IMR-90 (cell line): ENCODE data around the gene METTL23. TPM values are rescaled to one million over a fixed set of nuclear protein-coding genes. Genes with fewer than 3 reads are reported as not detected.

Experiments
- ATAC-seq: fragments of 200-7000 bp; cut with Tn5 transposase; 2 replicates; pipeline ENCODE4 v1.9.1; 2020; ENCODE audit warnings: low read depth, mild to moderate bottlenecking, moderate library complexity
- BruUV-seq: library from RNA; stranded (reverse); fragments of 400-500 nt; replicated peaks from 2 replicates; lab custom pipeline; 2021; lab: Mats Ljungman, UMichigan
- CTCF ChIA-PET: fragments of 300-600 bp; formaldehyde crosslinking; extraction: SDS; loops from one replicate; lab custom pipeline; 2021; ENCODE audit warnings: antibody characterized with exemption; lab: Yijun Ruan, JAX
- POLR2A ChIA-PET: fragments of 300-600 bp; sonication (Branson Sonifier 250); formaldehyde crosslinking; loops from one replicate; lab custom pipeline; 2022; ENCODE audit warnings: antibody characterized with exemption; ENCODE audit not compliant: unreplicated experiment; lab: Charles Lee
- DNase-seq: peaks from one replicate; pipeline ENCODE4 v3.0.0; 2013
- H2AFZ ChIP-seq: replicated peaks from 2 replicates; pipeline ENCODE3; 2013; ENCODE audit warnings: low read length, mild to moderate bottlenecking; ENCODE audit not compliant: poor library complexity
- H2AK5ac ChIP-seq: 2 replicates; pipeline ENCODE4 v1.6.1; 2013; ENCODE audit warnings: low read depth, low read length, inconsistent platforms
- H2AK9ac ChIP-seq: replicated peaks from 2 replicates; pipeline ENCODE3; 2013; ENCODE audit warnings: mild to moderate bottlenecking, low read depth, low read length, moderate library complexity; ENCODE audit not compliant: poor library complexity
- H2BK120ac ChIP-seq: 2 replicates; pipeline ENCODE4 v1.6.1; 2013; ENCODE audit warnings: low read depth, low read length, inconsistent platforms
- H2BK15ac ChIP-seq: 3 replicates; pipeline ENCODE4 v1.6.1; 2013; ENCODE audit warnings: low read depth, low read length, inconsistent platforms
- H2BK20ac ChIP-seq: 2 replicates; pipeline ENCODE4 v1.6.1; 2013; ENCODE audit warnings: low read depth, mild to moderate bottlenecking, inconsistent platforms, low read length, moderate library complexity
- H2BK5ac ChIP-seq: 2 replicates; pipeline ENCODE4 v1.6.1; 2013; ENCODE audit warnings: mild to moderate bottlenecking, low read depth, low read length, inconsistent platforms; ENCODE audit not compliant: poor library complexity, severe bottlenecking
- H3K14ac ChIP-seq: replicated peaks from 2 replicates; pipeline ENCODE4 v1.6.1; 2013; ENCODE audit warnings: low read depth, low read length, inconsistent platforms
- H3K18ac ChIP-seq: 2 replicates; pipeline ENCODE4 v1.6.1; 2013; ENCODE audit warnings: low read depth, low read length, control low read depth
- H3K23ac ChIP-seq: 2 replicates; pipeline ENCODE4 v1.6.1; 2013; ENCODE audit warnings: low read depth, low read length, inconsistent platforms
- H3K27ac ChIP-seq: 2 replicates; pipeline ENCODE4 v1.5.1; 2013; ENCODE audit warnings: mild to moderate bottlenecking, control low read depth, low read length; ENCODE audit not compliant: insufficient read depth
- H3K27me3 ChIP-seq: 2 replicates; pipeline ENCODE4 v1.6.1; 2013; ENCODE audit warnings: low read length; ENCODE audit not compliant: control insufficient read depth, insufficient read depth
- H3K36me3 ChIP-seq: 2 replicates; pipeline ENCODE4 v1.6.1; 2013; ENCODE audit warnings: low read length, mixed read lengths; ENCODE audit not compliant: control insufficient read depth, insufficient read depth
- H3K4ac ChIP-seq: 2 replicates; pipeline ENCODE4 v1.6.1; 2013; ENCODE audit warnings: low read depth, low read length, inconsistent platforms
- H3K4me1 ChIP-seq: 2 replicates; pipeline ENCODE4 v1.6.1; 2013; ENCODE audit warnings: low read length, mixed read lengths; ENCODE audit not compliant: control insufficient read depth, insufficient read depth
- H3K4me2 ChIP-seq: 2 replicates; pipeline ENCODE4 v1.6.1; 2013; ENCODE audit warnings: low read depth, mild to moderate bottlenecking, control low read depth, low read length, moderate library complexity
- H3K4me3 ChIP-seq: 2 replicates; pipeline ENCODE4 v1.5.1; 2013; ENCODE audit warnings: low read depth, mild to moderate bottlenecking, control low read depth, low read length, moderate library complexity; ENCODE audit not compliant: insufficient read depth
- H3K56ac ChIP-seq: 2 replicates; pipeline ENCODE4 v1.6.1; 2013; ENCODE audit warnings: low read length, inconsistent platforms; ENCODE audit not compliant: insufficient read depth; ENCODE audit errors: extremely low read depth
- H3K79me1 ChIP-seq, 2 experiments: 2 replicates each; pipeline ENCODE4 v1.6.1; 2013; ENCODE audit warnings: low read length in 2 of 2, inconsistent platforms in 1 of 2, low read depth in 1 of 2
- H3K9ac ChIP-seq: 2 replicates; pipeline ENCODE4 v1.6.1; 2013; ENCODE audit warnings: low read depth, low read length, control low read depth
- H3K9me1 ChIP-seq: 2 replicates; pipeline ENCODE4 v1.6.1; 2013; ENCODE audit warnings: low read length, inconsistent platforms; ENCODE audit not compliant: insufficient read depth
- H3K9me3 ChIP-seq: 2 replicates; pipeline ENCODE4 v1.6.1; 2013; ENCODE audit warnings: low read length; ENCODE audit not compliant: control insufficient read depth, insufficient read depth
- H4K20me1 ChIP-seq: 2 replicates; pipeline ENCODE4 v1.6.1; 2013; ENCODE audit warnings: low read length, inconsistent platforms; ENCODE audit not compliant: insufficient read depth
- H4K5ac ChIP-seq: 2 replicates; pipeline ENCODE4 v1.6.1; 2013; ENCODE audit warnings: mild to moderate bottlenecking, low read depth, low read length, control low read depth
- H4K8ac ChIP-seq, 2 experiments: 2 replicates each; pipeline ENCODE4 v1.6.1; 2013; ENCODE audit warnings: low read depth in 2 of 2, low read length in 2 of 2, control low read depth in 1 of 2, inconsistent platforms in 1 of 2
- H4K91ac ChIP-seq: 2 replicates; pipeline ENCODE4 v1.6.1; 2013; ENCODE audit warnings: low read depth, low read length, inconsistent platforms; ENCODE audit not compliant: insufficient read depth
- CEBPB ChIP-seq: IDR thresholded peaks from 2 replicates; pipeline ENCODE4 v1.6.1; 2012; ENCODE audit warnings: low read depth, low read length, improper control_type of control experiment
- CHD1 ChIP-seq: IDR thresholded peaks from 2 replicates; pipeline ENCODE4 v1.6.1; 2012; ENCODE audit warnings: low read depth, low read length, improper control_type of control experiment
- CTCF ChIP-seq: conservative IDR thresholded peaks from 2 replicates; pipeline ENCODE4 v1.5.1; 2012; ENCODE audit warnings: mild to moderate bottlenecking, low read depth, low read length, improper control_type of control experiment
- ELK1 ChIP-seq: fragments of 150-350 bp; IDR thresholded peaks from 2 replicates; pipeline ENCODE4 v1.6.1; 2016; ENCODE audit warnings: low read depth, mild to moderate bottlenecking, low read length, moderate library complexity, borderline replicate concordance
- FOS ChIP-seq: fragments of 150-350 bp; IDR thresholded peaks from 2 replicates; pipeline ENCODE4 v1.6.1; 2016; ENCODE audit warnings: low read depth, low read length
- MAFK ChIP-seq: IDR thresholded peaks from 2 replicates; pipeline ENCODE4 v1.6.1; 2012; ENCODE audit warnings: low read depth, low read length, improper control_type of control experiment
- MAZ ChIP-seq: IDR thresholded peaks from 2 replicates; pipeline ENCODE4 v1.6.1; 2012; ENCODE audit warnings: low read depth, mild to moderate bottlenecking, low read length, improper control_type of control experiment, moderate library complexity, borderline replicate concordance
- MXI1 ChIP-seq: IDR thresholded peaks from 2 replicates; pipeline ENCODE4 v1.6.1; 2012; ENCODE audit warnings: low read depth, mild to moderate bottlenecking, low read length, moderate library complexity, borderline replicate concordance
- NFE2L2 ChIP-seq: fragments of 150-350 bp; IDR thresholded peaks from 2 replicates; pipeline ENCODE4 v1.6.1; 2016; ENCODE audit warnings: low read depth, mild to moderate bottlenecking, low read length
- RAD21 ChIP-seq: IDR thresholded peaks from 2 replicates; pipeline ENCODE4 v1.6.1; 2012; ENCODE audit warnings: low read length, improper control_type of control experiment
- RCOR1 ChIP-seq: IDR thresholded peaks from 2 replicates; pipeline ENCODE4 v1.6.1; 2012; ENCODE audit warnings: mild to moderate bottlenecking, low read length, improper control_type of control experiment; ENCODE audit not compliant: insufficient replicate concordance
- RFX5 ChIP-seq: IDR thresholded peaks from 2 replicates; pipeline ENCODE4 v1.8.0; 2012; ENCODE audit warnings: low read depth, mild to moderate bottlenecking, low read length, moderate library complexity
- WGBS, 2 experiments: methylation state at CpG; one replicate each; pipeline versions ENCODE4 v1.1.5 to v1.1.7; 2013; ENCODE audit warnings: missing lambda C conversion rate in 2 of 2; ENCODE audit not compliant: insufficient read length in 1 of 2; ENCODE audit errors: extremely low coverage in 2 of 2; 5-methylcytosine and 5-hydroxymethylcytosine counted together
- dilution Hi-C: fragments of 300-500 bp; cut with HindIII; formaldehyde crosslinking; loops from one replicate; pipeline ENCODE4 v1.14.3; 2018; ENCODE audit warnings: low sequenced_read_pairs; ENCODE audit not compliant: unreplicated experiment
- in situ Hi-C: fragments of 300-500 bp; cut with MboI; formaldehyde crosslinking; loops from 3 replicates; pipeline ENCODE4 v1.14.3; 2019; ENCODE audit warnings: low sequenced_read_pairs, inconsistent platforms, mixed read lengths
- intact Hi-C: fragments of 100-400 bp; cut with micrococcal nuclease; formaldehyde crosslinking; loops from 2 replicates; pipeline ENCODE4 v1.10.0; 2022
- polyA plus RNA-seq, 3 experiments: library from polyadenylated mRNA; depleted of rRNA; stranded (reverse); fragments of >200 nt; gene quantifications; 2 replicates each; pipeline ENCODE4 v1.2.3, GENCODE V29; 2012; ENCODE audit warnings: low replicate concordance in 1 of 3
- total RNA-seq: library from RNA; depleted of rRNA; stranded (reverse); fragments of >200 nt; gene quantifications from 2 replicates; pipeline ENCODE4 v1.2.3, GENCODE V29; 2012

The METTL23 gene
- total and polyA plus RNA-seq, 2 of the 4 experiments (the other 2 are of a cell fraction), result 18.8 to 32.1 TPM

GRCh38 chr17:76736349-76737081 is 9.9 kb downstream of the METTL23 start:
- no TSS peak for BruUV-seq
- no peaks in the 10 kb centered on the region for H3K9me3 ChIP-seq
- peaks cover 22% of the 10 kb centered on the region for H3K36me3 ChIP-seq
- no peaks in the 10 kb centered on the region for H3K27me3 ChIP-seq
- peak overlapping the region; percentile 96 for H3K9ac ChIP-seq
- no peak overlapping the region for H2BK20ac ChIP-seq
- POLR2A ChIA-PET, result interaction anchor here (0.6 to 1.0 kb wide), 2 partner anchors 19 to 896 kb away, joined by 3 read pairs; no protein-coding TSS in a partner anchor
- peak overlapping the region; percentile 89 for H3K4me3 ChIP-seq
- H3K56ac ChIP-seq, result peak overlapping the region; percentile 87
- 0% methylated on average over 30 of the region's 117 CpGs; no CpG with 5 or more reads in 1 of the 2 experiments for WGBS, 2 experiments
- no peaks in the 10 kb centered on the region for H3K9me1 ChIP-seq
- peak overlapping the region; percentile 99 for H2AK9ac ChIP-seq
- in situ Hi-C loops (no loop called here), intact Hi-C loops (loop anchor here (5.0 kb wide), 1 partner anchor 321 kb away; no protein-coding TSS in a partner anchor), dilution Hi-C loops (no loop called here)
- H2AFZ ChIP-seq, result peak overlapping the region; percentile 78
- H3K79me1 ChIP-seq, result peaks cover 17 to 29% of the 10 kb centered on the region in 2 experiments
- no peak overlapping the region for H2BK15ac ChIP-seq
- peak overlapping the region; percentile 50 for H3K18ac ChIP-seq
- H2AK5ac ChIP-seq, result peak overlapping the region; percentile 100
- H3K23ac ChIP-seq, result peak overlapping the region; percentile 97
- H4K5ac ChIP-seq, result peak overlapping the region; percentile 68
- H2BK120ac ChIP-seq, result peak overlapping the region; percentile 5; the same call in 1 of the 2 replicates
- H3K4me2 ChIP-seq, result peak overlapping the region; percentile 63
- peak overlapping the region; percentile 97 for H3K4ac ChIP-seq
- ATAC-seq (peak; percentile 28), DNase-seq (peak; percentile 60)
- TF ChIP-seq CTCF, result peak; percentile 35; the same call in 1 of the 2 replicates
- TF ChIP-seq FOS, result no peak
- TF ChIP-seq CHD1, result no peak
- peak; percentile 66; the same call in 1 of the 2 replicates for TF ChIP-seq MXI1
- peak; percentile 92 for TF ChIP-seq MAZ
- no peak for TF ChIP-seq RCOR1
- no peak for TF ChIP-seq CEBPB
- no peak for TF ChIP-seq RFX5
- TF ChIP-seq ELK1, result no peak
- TF ChIP-seq MAFK, result no peak
- no peak for TF ChIP-seq NFE2L2
- TF ChIP-seq RAD21, result no peak
- peak overlapping the region; percentile 92 for H3K27ac ChIP-seq
- peak overlapping the region; percentile 95 for H4K91ac ChIP-seq
- CTCF ChIA-PET, result no interaction called here
- peak overlapping the region; percentile 89 for H2BK5ac ChIP-seq
- peak overlapping the region; percentile 98 for H3K14ac ChIP-seq
- peaks cover 2% of the 10 kb centered on the region; the same call in 1 of the 2 replicates for H3K4me1 ChIP-seq
- peak overlapping the region; percentile 78 to 88 for H4K8ac ChIP-seq
- peaks cover 38% of the 10 kb centered on the region for H4K20me1 ChIP-seq
